ENCODE measurements around the gene FHOD3.

DNA sequence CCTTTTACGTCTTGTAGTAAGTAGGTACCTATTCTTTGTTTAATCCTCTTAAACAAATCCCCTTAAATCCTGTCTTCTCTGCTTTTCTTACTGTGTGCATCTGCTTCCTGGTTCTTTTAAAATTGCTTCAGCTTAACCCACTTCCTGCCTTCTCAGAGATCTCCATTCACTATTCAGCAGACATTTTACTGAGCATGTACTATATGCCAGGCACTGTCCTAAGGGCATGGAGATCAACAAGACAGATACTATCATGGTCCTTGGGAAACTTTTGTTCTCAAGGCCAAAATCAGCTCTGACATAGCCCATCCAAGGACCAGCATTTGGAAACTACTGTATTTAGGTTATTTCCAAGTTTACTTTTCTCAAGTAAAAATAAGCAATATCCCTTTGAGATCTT lies 303.8 kb downstream of the FHOD3 start:
- TF ChIP-seq POLR2A (IDR thresholded peaks at IDR 0.05; ENCODE audit: low read length): no peak
- TF ChIP-seq GATA1 (IDR thresholded peaks at IDR 0.05; ENCODE audit: low read depth, low read length): no peak
